Stimulated activated CD8-positive, alpha-beta memory T cell treated with anti-CD3 and anti-CD28 coated beads, Interleukin-4, amount 100 ng/mL, for 1 hour (primary cell): ENCODE data around the gene FAM219A.
A peak's percentile ranks its signal among the peaks of the same experiment; 100 is the strongest.
"Not testable (repeated sequence)": the region's sequence is repeated elsewhere in the genome, so short reads cannot be mapped to it uniquely, and the experiment has no call there.

ENCODE experiments used
- DNase-seq, 2 donors: peaks; one replicate each; pipeline ENCODE4 v3.0.0-alpha.2; 2020; ENCODE audit warnings: low read depth in 2 of 2, low spot score in 1 of 2

FAM219A gene

GRCh38 chr9:34378376-34379060 lies 79.9 kb downstream of the FAM219A start:
- DNase-seq, result no peak

- DNase-seq, result no peak
These were observed 81.0 kb downstream of the FAM219A start for GRCh38 chr9:34377404-34377746.

GRCh38 chr9:34376596-34377403 lies 81.6 kb downstream of the FAM219A start, which contains the start of gene MYORG:
MYORG (minus strand) TSS chr9:34376898; CDS start chr9:34372943, 3,955 bp downstream.
- DNase-seq, result peak; percentile 81 to 93

- DNase-seq, result no peak
These were observed 82.3 kb downstream of the FAM219A start for GRCh38 chr9:34375901-34376595.

GRCh38 chr9:34374905-34375552 lies 83.3 kb downstream of the FAM219A start:
- DNase-seq, result no peak

- no peak for DNase-seq
These were observed 84.0 kb downstream of the FAM219A start for GRCh38 chr9:34374339-34374738.

GRCh38 chr9:34373749-34374148 lies 84.6 kb downstream of the FAM219A start:
- no peak for DNase-seq

- DNase-seq, result no peak
These were observed 85.8 kb downstream of the FAM219A start for GRCh38 chr9:34372467-34373011.

GRCh38 chr9:34371886-34372466 lies 86.4 kb downstream of the FAM219A start:
- no peak for DNase-seq

GRCh38 chr9:34370970-34371880 lies 87.1 kb downstream of the FAM219A start:
- no peak for DNase-seq

GRCh38 chr9:34370335-34370969 lies 87.9 kb downstream of the FAM219A start:
- DNase-seq, result no peak

- no peak for DNase-seq
These were observed 88.7 kb downstream of the FAM219A start for GRCh38 chr9:34369636-34370035.

- not testable (repeated sequence) for DNase-seq
These were observed 89.6 kb downstream of the FAM219A start for GRCh38 chr9:34368796-34369195.

GRCh38 chr9:34367751-34368410 lies 90.5 kb downstream of the FAM219A start:
- not testable (repeated sequence) for DNase-seq

GRCh38 chr9:34366365-34366764 lies 92.0 kb downstream of the FAM219A start:
- DNase-seq, result no peak

GRCh38 chr9:34365282-34365681 lies 93.1 kb downstream of the FAM219A start:
- no peak for DNase-seq

- no peak for DNase-seq
These were observed 94.6 kb downstream of the FAM219A start for GRCh38 chr9:34363619-34364351.

- no peak for DNase-seq
These were observed 95.7 kb downstream of the FAM219A start for GRCh38 chr9:34362614-34363214.
